Effector memory CD4-positive, alpha-beta T cell (primary cell): ENCODE results near the gene SLCO3A1.
A peak's percentile ranks its signal among the peaks of the same experiment; 100 is the strongest.

Experiments used
- DNase-seq, 3 donors: peaks; one replicate each; pipeline ENCODE4 v3.0.0-alpha.2; 2020
- H3K27ac ChIP-seq: 2 replicates; pipeline ENCODE4 v1.7.0; 2013; ENCODE audit warnings: mild to moderate bottlenecking, low read length, moderate library complexity; ENCODE audit not compliant: insufficient read depth, poor library complexity, severe bottlenecking
- H3K27me3 ChIP-seq: replicated peaks from 2 replicates; pipeline ENCODE4 v1.7.0; 2013; ENCODE audit warnings: mild to moderate bottlenecking, low read length; ENCODE audit not compliant: insufficient read depth, control insufficient read depth, poor library complexity, severe bottlenecking
- H3K36me3 ChIP-seq: 2 replicates; pipeline ENCODE4 v1.7.0; 2013; ENCODE audit warnings: mild to moderate bottlenecking, low read length, moderate library complexity; ENCODE audit not compliant: control insufficient read depth, insufficient read depth
- H3K4me1 ChIP-seq: 2 replicates; pipeline ENCODE4 v1.7.0; 2013; ENCODE audit warnings: low read length, mild to moderate bottlenecking; ENCODE audit not compliant: control insufficient read depth, insufficient read depth, poor library complexity, severe bottlenecking
- H3K4me3 ChIP-seq: 2 replicates; pipeline ENCODE4 v1.7.0; 2013; ENCODE audit warnings: low read length, low read depth, mild to moderate bottlenecking; ENCODE audit not compliant: insufficient read depth, poor library complexity, severe bottlenecking
- H3K9me3 ChIP-seq: 2 replicates; pipeline ENCODE4 v1.7.0; 2013; ENCODE audit warnings: mild to moderate bottlenecking, low read length, moderate library complexity; ENCODE audit not compliant: control insufficient read depth

SLCO3A1 gene

DNA sequence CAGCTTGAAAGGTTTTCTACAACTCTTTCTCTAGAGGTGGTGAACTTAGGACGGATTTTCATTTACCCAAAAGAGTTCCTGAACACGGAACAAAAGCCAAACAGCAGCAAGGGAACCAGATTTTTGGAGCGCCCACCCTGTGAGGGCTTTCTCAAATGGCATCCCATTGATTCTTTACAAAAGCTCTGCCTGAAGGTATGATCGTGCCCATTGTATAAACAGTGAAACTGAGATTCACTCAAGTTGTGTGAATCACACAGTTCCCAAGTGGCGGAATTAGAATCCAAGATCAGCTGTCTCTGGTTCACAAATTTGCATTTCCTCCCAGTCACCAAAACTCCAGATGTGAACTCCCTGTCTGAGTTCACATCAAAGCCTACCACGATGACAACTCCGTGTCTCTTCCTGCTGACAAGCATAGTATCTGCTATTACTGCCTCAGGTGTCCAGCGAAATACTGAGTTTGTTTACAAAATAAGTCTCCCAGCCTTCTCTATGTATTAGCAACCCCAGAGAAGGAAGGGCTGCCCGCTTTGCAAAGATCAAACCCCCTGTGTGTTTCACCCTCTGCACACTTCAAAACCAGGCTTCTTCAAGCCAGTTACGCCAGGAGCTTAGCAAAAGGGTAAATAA is 304.3 kb downstream of the SLCO3A1 start:
- H3K36me3 ChIP-seq = peaks cover 26% of the 10 kb centered on the region
- H3K27me3 ChIP-seq = no peaks in the 10 kb centered on the region
- H3K9me3 ChIP-seq = no peaks in the 10 kb centered on the region
- no peaks in the 10 kb centered on the region for H3K4me1 ChIP-seq
- no peak for DNase-seq
- no peak overlapping the region for H3K4me3 ChIP-seq
- H3K27ac ChIP-seq = no peak overlapping the region

DNA sequence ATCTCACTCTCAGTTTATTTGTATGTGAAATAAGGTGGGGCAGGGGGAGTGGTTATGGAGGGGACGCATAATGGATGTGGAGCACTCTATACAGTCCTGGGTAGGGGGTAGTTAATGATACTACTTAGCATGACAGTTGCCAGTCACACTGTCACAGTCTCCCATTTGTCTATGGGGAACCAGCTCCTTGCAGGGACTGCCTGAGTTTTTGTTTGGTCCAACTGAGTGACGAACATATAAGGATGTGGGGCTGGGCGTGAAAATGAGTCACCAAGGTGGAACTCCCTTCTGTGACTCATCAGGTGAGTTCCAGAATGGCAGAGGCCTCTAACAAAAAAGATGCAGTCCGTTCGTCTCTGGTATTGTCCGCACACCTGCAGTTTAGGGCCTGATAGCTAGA is 304.9 kb downstream of the SLCO3A1 start:
- peaks cover 28% of the 10 kb centered on the region for H3K36me3 ChIP-seq
- H3K4me3 ChIP-seq = no peak overlapping the region
- H3K27me3 ChIP-seq = no peaks in the 10 kb centered on the region
- DNase-seq = peak in 1 of 3 donors; percentile 3
- no peaks in the 10 kb centered on the region for H3K4me1 ChIP-seq
- no peaks in the 10 kb centered on the region for H3K9me3 ChIP-seq
- H3K27ac ChIP-seq = no peak overlapping the region

DNA sequence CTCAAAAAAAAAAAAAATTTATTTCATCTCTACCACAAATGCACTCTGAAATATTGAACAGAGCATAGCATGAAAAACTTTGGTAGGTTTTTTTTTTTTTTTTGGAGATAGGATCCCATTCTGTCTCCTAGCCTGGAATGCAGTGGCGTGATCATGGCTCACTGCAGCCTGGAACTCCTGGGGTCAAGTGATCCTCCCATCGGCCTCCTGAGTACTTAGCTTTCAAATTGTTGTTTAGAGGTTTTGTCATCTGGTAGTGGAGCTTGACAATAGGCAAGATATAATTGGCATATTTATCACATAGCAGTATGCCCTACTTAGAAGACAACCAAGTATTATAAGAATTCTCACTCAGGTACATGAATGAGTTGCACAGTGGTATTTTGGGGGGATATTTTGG is 306.0 kb downstream of the SLCO3A1 start:
- Histone ChIP-seq H3K4me3 (no peak overlapping the region), H3K9me3 (no peaks in the 10 kb centered on the region), H3K4me1 (no peaks in the 10 kb centered on the region), H3K36me3 (peaks cover 18% of the 10 kb centered on the region), H3K27me3 (no peaks in the 10 kb centered on the region), H3K27ac (no peak overlapping the region)
- no peak for DNase-seq

DNA sequence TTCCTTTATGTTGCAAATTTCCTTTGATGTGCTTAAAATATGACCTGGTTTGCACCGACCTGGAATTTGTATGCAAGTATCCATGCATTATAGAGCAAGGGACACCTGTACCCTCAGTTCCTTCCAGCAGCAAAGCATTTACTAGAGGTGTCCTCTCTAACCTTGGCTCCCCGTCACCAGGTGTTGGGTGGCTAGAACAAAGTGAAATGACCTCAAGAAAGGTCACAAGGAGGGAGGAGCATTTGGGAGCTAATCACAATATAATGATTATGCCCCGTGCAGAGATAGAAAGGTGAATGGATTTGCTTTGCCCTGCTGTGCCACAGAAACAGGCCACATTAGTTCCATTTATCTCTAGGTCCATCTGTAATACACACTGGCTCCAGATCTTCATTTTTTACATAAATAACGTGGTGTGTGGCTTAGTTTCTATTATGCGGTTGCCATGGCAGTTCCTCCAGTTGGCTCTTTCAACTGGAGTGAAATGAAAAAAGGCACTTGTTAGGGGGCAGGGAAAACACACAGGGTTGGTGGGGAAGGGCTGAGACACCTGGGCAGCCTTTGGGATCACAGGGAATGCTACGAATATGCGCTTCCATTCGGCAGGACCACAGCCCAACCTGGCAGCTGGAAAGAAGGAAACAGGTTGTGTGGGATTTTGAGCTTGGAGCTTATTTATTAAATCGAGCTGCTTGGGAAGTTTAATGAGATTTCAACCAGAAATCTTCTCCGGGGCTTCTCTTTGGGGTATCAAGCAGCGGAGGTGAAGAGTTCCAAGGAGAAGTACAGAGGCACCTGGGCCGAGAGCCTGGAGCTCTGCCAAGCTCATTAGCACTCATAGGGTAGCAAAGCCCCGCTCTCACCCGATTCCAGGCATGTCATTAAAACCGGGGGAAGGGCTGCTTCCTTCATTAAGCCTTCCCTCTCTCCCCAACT is 306.7 kb downstream of the SLCO3A1 start:
- DNase-seq = no peak
- H3K4me3 ChIP-seq = no peak overlapping the region
- no peaks in the 10 kb centered on the region for H3K27me3 ChIP-seq
- no peaks in the 10 kb centered on the region for H3K4me1 ChIP-seq
- H3K27ac ChIP-seq = no peak overlapping the region
- peaks cover 13% of the 10 kb centered on the region for H3K36me3 ChIP-seq
- H3K9me3 ChIP-seq = no peaks in the 10 kb centered on the region

DNA sequence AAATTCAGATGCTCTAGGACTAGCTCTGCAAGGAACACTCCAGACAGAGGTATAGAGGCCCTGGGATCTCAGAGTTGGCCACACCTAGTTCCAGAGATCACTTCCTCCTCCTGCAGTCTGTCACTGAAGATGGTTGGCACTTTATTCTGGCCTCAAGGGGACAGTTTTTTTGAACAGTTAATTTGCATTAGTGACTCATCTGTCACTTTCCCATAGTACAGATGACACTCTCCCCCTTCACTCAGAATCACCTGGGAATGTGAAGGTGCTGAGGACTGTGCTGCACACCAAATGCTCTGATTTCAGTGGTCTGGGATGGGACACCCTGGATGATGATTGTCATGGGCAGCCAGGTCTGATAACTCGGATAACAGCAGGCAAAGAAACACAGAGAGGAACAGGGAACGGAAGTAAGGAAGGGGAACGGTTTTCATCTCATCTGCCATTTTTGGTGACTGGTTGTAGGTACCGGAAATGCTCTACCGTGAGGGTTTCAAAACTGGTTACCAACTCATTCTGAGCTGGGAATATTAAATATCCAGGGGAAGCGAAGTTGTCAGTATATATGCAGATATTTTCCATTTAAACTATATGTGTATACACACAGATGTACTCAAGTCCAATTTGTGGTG is 307.6 kb downstream of the SLCO3A1 start:
- no peak for DNase-seq
- H3K27ac ChIP-seq = no peak overlapping the region
- H3K27me3 ChIP-seq = no peaks in the 10 kb centered on the region
- H3K4me3 ChIP-seq = no peak overlapping the region
- no peaks in the 10 kb centered on the region for H3K9me3 ChIP-seq
- H3K36me3 ChIP-seq = peaks cover 9% of the 10 kb centered on the region
- no peaks in the 10 kb centered on the region for H3K4me1 ChIP-seq

DNA sequence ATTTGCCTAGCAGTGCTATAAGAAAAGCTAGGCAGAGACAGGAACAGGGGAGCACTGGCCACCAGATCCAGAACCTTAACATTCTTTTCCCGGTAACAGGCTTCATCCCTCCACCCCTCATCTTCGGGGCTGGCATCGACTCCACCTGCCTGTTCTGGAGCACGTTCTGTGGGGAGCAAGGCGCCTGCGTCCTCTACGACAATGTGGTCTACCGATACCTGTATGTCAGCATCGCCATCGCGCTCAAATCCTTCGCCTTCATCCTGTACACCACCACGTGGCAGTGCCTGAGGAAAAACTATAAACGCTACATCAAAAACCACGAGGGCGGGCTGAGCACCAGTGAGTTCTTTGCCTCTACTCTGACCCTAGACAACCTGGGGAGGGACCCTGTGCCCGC is 309.1 kb downstream of the SLCO3A1 start:
- Histone ChIP-seq H3K4me1 (no peaks in the 10 kb centered on the region), H3K4me3 (no peak overlapping the region), H3K36me3 (peaks cover 6% of the 10 kb centered on the region), H3K9me3 (no peaks in the 10 kb centered on the region), H3K27me3 (no peaks in the 10 kb centered on the region), H3K27ac (no peak overlapping the region)
- no peak for DNase-seq

DNA sequence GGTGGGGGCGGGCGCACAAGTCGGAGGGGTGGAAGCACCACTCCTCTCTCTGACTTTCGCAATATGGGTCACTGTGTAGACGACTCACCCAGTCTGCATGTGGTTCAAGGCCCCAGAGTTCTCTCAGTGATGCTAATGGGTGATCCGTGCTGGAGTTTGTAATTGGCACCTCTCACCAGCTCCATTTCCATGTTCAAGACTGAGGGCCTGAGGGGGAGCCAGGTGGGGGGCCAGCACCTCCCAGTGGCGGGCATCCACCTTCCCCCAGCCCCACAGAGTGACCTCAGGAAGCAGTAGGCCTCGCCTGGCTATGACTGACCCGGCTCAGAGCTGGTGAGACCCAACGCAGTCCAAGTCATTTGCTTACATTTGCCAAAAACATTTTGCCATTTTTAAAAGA is 310.1 kb downstream of the SLCO3A1 start:
- H3K4me3 ChIP-seq = no peak overlapping the region
- no peak overlapping the region for H3K27ac ChIP-seq
- H3K36me3 ChIP-seq = peaks cover 6% of the 10 kb centered on the region
- H3K4me1 ChIP-seq = no peaks in the 10 kb centered on the region
- H3K9me3 ChIP-seq = no peaks in the 10 kb centered on the region
- no peaks in the 10 kb centered on the region for H3K27me3 ChIP-seq
- DNase-seq = no peak

DNA sequence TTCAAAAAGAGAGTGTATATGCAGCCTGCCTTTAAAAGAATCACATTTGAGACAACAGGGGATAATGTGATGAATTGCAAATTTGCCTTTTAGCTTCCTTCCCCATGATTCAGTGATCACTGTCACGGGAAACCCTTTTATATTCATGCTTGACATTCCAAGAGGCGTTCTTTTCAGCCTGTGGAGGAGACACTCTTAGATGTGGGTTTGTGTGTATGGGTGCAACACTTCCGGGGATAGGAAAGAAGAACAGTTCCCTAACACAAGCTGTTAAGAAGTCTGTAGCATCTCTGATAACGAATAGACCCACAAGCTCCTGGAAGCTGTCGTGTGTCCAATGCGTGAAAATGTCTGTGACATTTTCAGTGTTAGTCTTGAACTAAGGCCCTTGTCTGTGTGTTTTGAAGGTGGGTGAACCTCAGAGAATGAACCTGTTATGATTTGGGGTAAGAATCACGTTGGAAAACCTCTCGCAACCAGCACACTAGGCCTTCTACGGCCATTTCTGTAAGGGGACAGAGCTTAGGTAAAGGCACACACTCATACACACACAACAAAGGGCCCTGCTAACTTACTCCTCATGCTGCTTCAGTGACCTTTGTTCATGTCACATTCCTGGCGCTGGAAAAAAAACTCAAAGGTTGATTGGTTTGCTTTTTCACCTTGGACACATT is 311.0 kb downstream of the SLCO3A1 start:
- no peak for DNase-seq
- Histone ChIP-seq H3K4me1 (no peaks in the 10 kb centered on the region), H3K36me3 (peaks cover 6% of the 10 kb centered on the region), H3K9me3 (no peaks in the 10 kb centered on the region), H3K4me3 (no peak overlapping the region), H3K27me3 (no peaks in the 10 kb centered on the region), H3K27ac (no peak overlapping the region)

DNA sequence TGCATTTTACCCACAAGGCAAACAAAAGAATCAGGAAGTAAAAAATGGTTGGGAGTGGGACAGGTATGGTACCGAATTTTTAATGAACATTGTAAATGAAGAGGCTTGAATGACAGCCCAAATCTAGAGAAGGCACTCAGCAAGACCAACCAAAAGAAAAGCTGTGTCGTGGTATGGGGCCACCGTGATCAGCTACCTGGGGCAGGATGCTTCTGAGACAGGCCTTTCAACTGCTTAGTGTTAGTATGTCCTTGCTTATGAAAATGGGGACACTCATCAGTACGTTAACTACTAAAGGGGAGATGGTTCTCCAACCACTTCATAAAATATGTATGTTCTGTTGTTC is 311.5 kb downstream of the SLCO3A1 start:
- Histone ChIP-seq H3K4me1 (no peaks in the 10 kb centered on the region), H3K27ac (no peak overlapping the region), H3K27me3 (no peaks in the 10 kb centered on the region), H3K9me3 (no peaks in the 10 kb centered on the region), H3K36me3 (peaks cover 6% of the 10 kb centered on the region), H3K4me3 (no peak overlapping the region)
- DNase-seq = no peak
